H1 (cell line): Measurements from ENCODE around the gene KCNH6. TPM values are rescaled to one million over a fixed set of nuclear protein-coding genes. Genes with fewer than 3 reads are reported as not detected.

ENCODE experiments used
- CTCF ChIA-PET: fragments of 300-600 bp; sonication (Branson Sonifier 250); formaldehyde crosslinking; loops from one replicate; lab custom pipeline; 2021; ENCODE audit not compliant: partially characterized antibody; lab: Charles Lee
- POLR2A ChIA-PET: fragments of 300-600 bp; sonication (Branson Sonifier 250); formaldehyde crosslinking; loops from one replicate; lab custom pipeline; 2021; ENCODE audit warnings: inconsistent platforms; ENCODE audit not compliant: partially characterized antibody; lab: Charles Lee
- DNase-seq, 2 experiments: peaks; one replicate each; pipeline versions ENCODE4 v3.0.0 to v3.0.0-alpha.2; 2010 to 2022; ENCODE audit warnings: low spot score in 2 of 2, low read depth in 1 of 2, mixed read lengths in 1 of 2
- FAIRE-seq: peaks from 2 replicates; lab custom pipeline; 2011; peaks lifted over from hg19 to GRCh38; lab: Jason Lieb, UNC
- H2AFZ ChIP-seq: 2 replicates; pipeline ENCODE4 v1.8.1; 2012; ENCODE audit warnings: low read length, inconsistent platforms
- H2AK5ac ChIP-seq: 2 replicates; pipeline ENCODE4 v1.6.1; 2013; ENCODE audit warnings: low read depth, low read length
- H2BK120ac ChIP-seq: replicated peaks from 2 replicates; pipeline ENCODE3; 2013; ENCODE audit warnings: low read depth, low read length, inconsistent platforms
- H2BK12ac ChIP-seq: 2 replicates; pipeline ENCODE4 v1.6.1; 2013; ENCODE audit warnings: low read depth, low read length
- H2BK15ac ChIP-seq: 2 replicates; pipeline ENCODE4 v1.6.1; 2013; ENCODE audit warnings: low read length
- H2BK20ac ChIP-seq: 2 replicates; pipeline ENCODE4 v1.6.1; 2013; ENCODE audit warnings: low read length
- H2BK5ac ChIP-seq: 2 replicates; pipeline ENCODE4 v1.6.1; 2013; ENCODE audit warnings: low read depth, low read length
- H3K14ac ChIP-seq: 2 replicates; pipeline ENCODE4 v1.6.1; 2013; ENCODE audit warnings: inconsistent platforms; ENCODE audit not compliant: insufficient read length
- H3K18ac ChIP-seq: 2 replicates; pipeline ENCODE4 v1.6.1; 2013; ENCODE audit warnings: low read length; ENCODE audit errors: extremely low read depth
- H3K23ac ChIP-seq: 2 replicates; pipeline ENCODE4 v1.6.1; 2013; ENCODE audit warnings: inconsistent platforms; ENCODE audit not compliant: insufficient read length
- H3K23me2 ChIP-seq: 2 replicates; pipeline ENCODE4 v1.6.1; 2013; ENCODE audit warnings: low read depth, low read length
- H3K27ac ChIP-seq: 2 replicates; pipeline ENCODE4 v1.6.1; 2011; ENCODE audit warnings: low read depth, low read length, inconsistent platforms
- H3K27me3 ChIP-seq, 4 experiments: replicated peaks in 1 of 4; 1 replicate in 1 of 4; 2 replicates in 3 of 4; pipeline versions ENCODE4 v1.6.1 to v1.8.1; 2011 to 2013; ENCODE audit warnings: low read length in 3 of 4, mild to moderate bottlenecking in 3 of 4, inconsistent platforms in 2 of 4, mixed read lengths in 2 of 4, moderate library complexity in 1 of 4; ENCODE audit not compliant: control insufficient read depth in 3 of 4, insufficient read depth in 3 of 4; ENCODE audit errors: extremely low read depth in 1 of 4
- H3K36me3 ChIP-seq, 4 experiments: 2 replicates each; pipeline versions ENCODE4 v1.6.1 to v1.8.1; 2011 to 2013; ENCODE audit warnings: mild to moderate bottlenecking in 4 of 4, low read length in 3 of 4, moderate library complexity in 2 of 4, control low read depth in 1 of 4, inconsistent platforms in 1 of 4; ENCODE audit not compliant: insufficient read depth in 4 of 4, control insufficient read depth in 2 of 4
- H3K4ac ChIP-seq: replicated peaks from 2 replicates; pipeline ENCODE3; 2013; ENCODE audit warnings: low read length, low read depth, mixed read lengths, inconsistent platforms; ENCODE audit not compliant: insufficient read length
- H3K4me1 ChIP-seq, 4 experiments: replicated peaks in 1 of 4; 1 replicate in 1 of 4; 2 replicates in 3 of 4; pipeline versions ENCODE4 v1.6.1 to v1.8.1; 2011 to 2013; ENCODE audit warnings: low read length in 3 of 4, inconsistent platforms in 2 of 4, mixed read lengths in 1 of 4; ENCODE audit not compliant: insufficient read depth in 4 of 4, control insufficient read depth in 3 of 4
- H3K4me2 ChIP-seq, 2 experiments: 2 replicates each; pipeline versions ENCODE4 v1.6.1 to v1.8.1; 2011 to 2013; ENCODE audit warnings: low read depth in 2 of 2, low read length in 2 of 2, control low read depth in 1 of 2, inconsistent platforms in 1 of 2, mild to moderate bottlenecking in 1 of 2; ENCODE audit not compliant: insufficient read depth in 1 of 2
- H3K4me3 ChIP-seq, 4 experiments: fragments of 200-600, 300-600 bp in 1 of 4; sonication (generic), shearing (Covaris generic), sonication (Bioruptor Twin) in 1 of 4; 2 replicates each; pipeline versions ENCODE4 v1.5.1 to v1.8.1; 2011 to 2016; ENCODE audit warnings: low read length in 4 of 4, low read depth in 3 of 4, control low read depth in 2 of 4, inconsistent platforms in 2 of 4, mild to moderate bottlenecking in 2 of 4, mixed read lengths in 1 of 4, moderate library complexity in 1 of 4; ENCODE audit not compliant: insufficient read depth in 2 of 4; ENCODE audit errors: extremely low read depth in 1 of 4
- H3K56ac ChIP-seq: replicated peaks from 2 replicates; pipeline ENCODE3; 2013; ENCODE audit warnings: low read depth, mild to moderate bottlenecking, mixed read lengths, low read length, inconsistent platforms; ENCODE audit not compliant: insufficient read length
- H3K79me1 ChIP-seq: 2 replicates; pipeline ENCODE4 v1.6.1; 2013; ENCODE audit warnings: low read depth, low read length, control low read depth
- H3K79me2 ChIP-seq, 2 experiments: 2 replicates each; pipeline versions ENCODE4 v1.6.1 to v1.8.1; 2012 to 2013; ENCODE audit warnings: low read length in 2 of 2, mild to moderate bottlenecking in 2 of 2, inconsistent platforms in 1 of 2; ENCODE audit not compliant: insufficient read depth in 2 of 2, control insufficient read depth in 1 of 2
- H3K9ac ChIP-seq, 4 experiments: replicated peaks in 1 of 4; 1 replicate in 1 of 4; 2 replicates in 3 of 4; pipeline versions ENCODE4 v1.6.1 to v1.8.1; 2011 to 2013; ENCODE audit warnings: low read depth in 3 of 4, low read length in 3 of 4, control low read depth in 2 of 4, mild to moderate bottlenecking in 2 of 4, moderate library complexity in 2 of 4, inconsistent platforms in 1 of 4; ENCODE audit errors: extremely low read depth in 1 of 4
- H3K9me3 ChIP-seq, 2 experiments: 2 replicates each; pipeline versions ENCODE4 v1.6.1 to v1.8.1; 2012 to 2013; ENCODE audit warnings: mild to moderate bottlenecking in 2 of 2, moderate library complexity in 2 of 2, control low read depth in 1 of 2, inconsistent platforms in 1 of 2, low read depth in 1 of 2, low read length in 1 of 2, mixed read lengths in 1 of 2; ENCODE audit not compliant: insufficient read depth in 2 of 2
- H4K20me1 ChIP-seq, 2 experiments: replicated peaks in 1 of 2; 2 replicates each; pipeline versions ENCODE3 to v1.8.1; 2011 to 2013; ENCODE audit warnings: inconsistent platforms in 2 of 2, low read length in 2 of 2, mild to moderate bottlenecking in 1 of 2; ENCODE audit not compliant: insufficient read depth in 2 of 2, control insufficient read depth in 1 of 2
- H4K5ac ChIP-seq: 2 replicates; pipeline ENCODE4 v1.6.1; 2013; ENCODE audit warnings: low read length, low read depth, mixed read lengths, inconsistent platforms; ENCODE audit not compliant: insufficient read length
- H4K8ac ChIP-seq: 2 replicates; pipeline ENCODE4 v1.8.0; 2013; ENCODE audit warnings: mild to moderate bottlenecking, moderate library complexity, low read length, inconsistent platforms; ENCODE audit not compliant: insufficient read depth; ENCODE audit errors: extremely low read depth
- H4K91ac ChIP-seq: replicated peaks from 2 replicates; pipeline ENCODE3; 2013; ENCODE audit warnings: low read length, mixed read lengths, inconsistent platforms; ENCODE audit not compliant: insufficient read length
- ATF3 ChIP-seq: IDR thresholded peaks from 2 replicates; pipeline ENCODE4 v1.6.1; 2011; ENCODE audit warnings: low read depth, mild to moderate bottlenecking, low read length; ENCODE audit not compliant: insufficient read depth
- BCL11A ChIP-seq, 2 experiments: IDR thresholded peaks; one replicate each; pipeline ENCODE4 v1.6.1; 2011; ENCODE audit warnings: low read depth in 2 of 2, low read length in 2 of 2, mild to moderate bottlenecking in 2 of 2
- BRCA1 ChIP-seq: IDR thresholded peaks from 2 replicates; pipeline ENCODE4 v1.6.1; 2012; ENCODE audit warnings: low read depth, low read length, improper control_type of control experiment
- CTCF ChIP-seq, 3 experiments: IDR thresholded peaks; 1 replicate in 2 of 3; 2 replicates in 1 of 3; pipeline versions ENCODE4 v1.5.1 to v1.6.1; 2011; ENCODE audit warnings: low read length in 3 of 3, mild to moderate bottlenecking in 3 of 3, inconsistent platforms in 2 of 3, low read depth in 1 of 3, moderate library complexity in 1 of 3; ENCODE audit not compliant: insufficient read depth in 1 of 3; ENCODE audit errors: control extremely low read depth in 1 of 3
- FOSL1 ChIP-seq: IDR thresholded peaks from 2 replicates; pipeline ENCODE4 v1.6.1; 2011; ENCODE audit warnings: mild to moderate bottlenecking, low read depth, low read length, moderate library complexity; ENCODE audit not compliant: insufficient read depth
- HDAC2 ChIP-seq, 2 experiments: fragments of 300-600 bp in 1 of 2; sonication (generic) in 1 of 2; IDR thresholded peaks; 2 replicates each; pipeline ENCODE4 v1.6.1; 2011 to 2012; ENCODE audit warnings: low read depth in 2 of 2, low read length in 2 of 2, mild to moderate bottlenecking in 2 of 2, moderate library complexity in 2 of 2, borderline replicate concordance in 1 of 2, inconsistent platforms in 1 of 2
- KDM1A ChIP-seq: fragments of 200-600, 300-600 bp; sonication (generic); IDR thresholded peaks from 2 replicates; pipeline ENCODE4 v1.7.1; 2016; ENCODE audit warnings: mild to moderate bottlenecking, low read length, borderline replicate concordance
- RXRA ChIP-seq: IDR thresholded peaks from 2 replicates; pipeline ENCODE4 v1.6.1; 2011; ENCODE audit warnings: low read depth, mild to moderate bottlenecking, low read length, moderate library complexity; ENCODE audit not compliant: insufficient read depth
- SIN3A ChIP-seq, 2 experiments: IDR thresholded peaks in 1 of 2; conservative IDR thresholded peaks in 1 of 2; 2 replicates each; pipeline ENCODE4 v1.6.1; 2011 to 2012; ENCODE audit warnings: low read length in 2 of 2, improper control_type of control experiment in 1 of 2, low read depth in 1 of 2, mild to moderate bottlenecking in 1 of 2
- SUZ12 ChIP-seq: fragments of 200-600 bp; sonication (generic); IDR thresholded peaks from 2 replicates; pipeline ENCODE4 v1.6.1; 2012; ENCODE audit warnings: mild to moderate bottlenecking, inconsistent platforms, low read length, moderate library complexity, mixed read lengths
- TAF7 ChIP-seq: optimal IDR thresholded peaks from 2 replicates; pipeline ENCODE3; 2011; ENCODE audit warnings: low read depth, mild to moderate bottlenecking, inconsistent platforms, low read length, moderate library complexity, borderline replicate concordance
- polyA plus RNA-seq, 7 experiments: library from polyadenylated mRNA; depleted of rRNA in 3 of 7; stranded (reverse) in 5 of 7; unstranded in 2 of 7; fragments of >200 nt in 5 of 7; fragments of 200-250 nt in 2 of 7; gene quantifications; 1 replicate in 5 of 7; 2 replicates in 1 of 7; 4 replicates in 1 of 7; pipeline versions ENCODE4 v1.2.1 to v1.2.3, GENCODE V29; 2011 to 2013; ENCODE audit warnings: missing spikeins in 2 of 7, mixed read lengths in 2 of 7
- total RNA-seq: library from RNA; stranded (reverse); fragmentation: NEBNext Ultra II Directional; extraction: Animal tissue kit (Norgen Biotek cat#: 25700); gene quantifications from 2 replicates; pipeline ENCODE4 v1.2.1, GENCODE V29; 2021

The KCNH6 gene
- total and polyA plus RNA-seq, 2 of the 8 experiments (the other 6 are each of a cell fraction or from before 2014, with no cell fraction given) = 1.8 to 3.6 TPM

GRCh38 chr17:63561819-63562218, 38.7 kb downstream of the KCNH6 start:
- Histone ChIP-seq H2AK5ac (no peak overlapping the region), H3K27me3 (no peaks in the 10 kb centered on the region), H3K4ac (no peak overlapping the region), H4K8ac (no peak overlapping the region), H3K23ac (no peak overlapping the region), H2BK120ac (no peak overlapping the region), H3K56ac (no peak overlapping the region), H3K4me2 (no peak overlapping the region), H4K20me1 (peaks cover 2 to 7% of the 10 kb centered on the region in 2 experiments), H3K18ac (no peak overlapping the region), H2AFZ (no peak overlapping the region), H2BK12ac (no peak overlapping the region), H2BK15ac (no peak overlapping the region), H3K4me1 (no peaks in the 10 kb centered on the region), H3K23me2 (no peaks in the 10 kb centered on the region), H4K5ac (no peak overlapping the region), H3K36me3 (no peaks in the 10 kb centered on the region), H3K27ac (no peak overlapping the region), H4K91ac (no peak overlapping the region), H3K4me3 (no peak overlapping the region), H3K9me3 (no peaks in the 10 kb centered on the region), H2BK5ac (no peak overlapping the region), H3K79me1 (peaks cover 5% of the 10 kb centered on the region; the same call in 1 of the 2 replicates), H2BK20ac (no peak overlapping the region), H3K9ac (no peak overlapping the region), H3K79me2 (peaks cover 0 to 68% of the 10 kb centered on the region in 2 experiments; a peak in 2 of 4 replicates), H3K14ac (no peak overlapping the region)
- ChIA-PET CTCF (interaction anchor here (0.6 to 1.6 kb wide), 3 partner anchors 10 to 50 kb away, joined by 3 to 6 read pairs (median 3); no protein-coding TSS in a partner anchor), POLR2A (no interaction called here)
- DNase-seq (no peak), FAIRE-seq (no peak)
- TF ChIP-seq HDAC2 (IDR thresholded peaks at IDR 0.05; ENCODE audit: borderline replicate concordance in 1 of 2, low read depth in 2 of 2, low read length in 2 of 2) (no peak), BRCA1 (no peak), SIN3A (conservative IDR thresholded peaks at IDR 0.05 in 1 of 2, IDR thresholded peaks at IDR 0.05 in 1 of 2; ENCODE audit: low read depth in 1 of 2, low read length in 2 of 2) (no peak), SUZ12 (no peak), CTCF (IDR thresholded peaks at IDR 0.05; ENCODE audit: control extremely low read depth in 1 of 3, insufficient read depth in 1 of 3, low read depth in 1 of 3, low read length in 3 of 3) (no peak), FOSL1 (no peak), BCL11A (IDR thresholded peaks at IDR 0.05; ENCODE audit: low read depth in 2 of 2, low read length in 2 of 2) (no peak), RXRA (no peak), TAF7 (no peak), KDM1A (no peak), ATF3 (no peak)
